ENCODE data around the gene KRT14.

- TF ChIP-seq REST (IDR thresholded peaks at IDR 0.05; ENCODE audit: insufficient read depth in 1 of 2, low read depth in 2 of 2, low read length in 2 of 2) (no peak), TAF1 (IDR thresholded peaks at IDR 0.05; ENCODE audit: borderline replicate concordance, insufficient read depth, low read length) (no peak), FOXP2 (optimal IDR thresholded peaks at IDR 0.05; ENCODE audit: borderline replicate concordance, extremely low read depth, extremely low read length, insufficient read depth) (no peak)
These were observed 34.2 kb downstream of the KRT14 start for GRCh38 chr17:41552455-41552854.

All from PFSK-1 (cell line).